K562 (cell line): ENCODE data around the gene ZNF761. TPM values are rescaled to one million over a fixed set of nuclear protein-coding genes. Genes with fewer than 3 reads are reported as not detected.
"Not testable (repeated sequence)": the region's sequence is repeated elsewhere in the genome, so short reads cannot be mapped to it uniquely, and the experiment has no call there.

ENCODE experiments used
- ATAC-seq: fragments of 200-7000 bp; cut with Tn5 transposase; 3 replicates; pipeline ENCODE4 v1.9.1; 2020; ENCODE audit warnings: moderate library complexity
- BruUV-seq: library from RNA; stranded (reverse); fragments of 400-500 nt; replicated peaks from 2 replicates; lab custom pipeline; 2021; lab: Mats Ljungman, UMichigan
- CTCF ChIA-PET: fragments of 300-600 bp; formaldehyde crosslinking; extraction: SDS; loops from one replicate; lab custom pipeline; 2021; ENCODE audit warnings: low intra/inter-chr PET ratio; lab: Yijun Ruan, JAX
- POLR2A ChIA-PET: fragments of 300-600, 350-650 bp; sonication (Branson Sonifier 250); formaldehyde crosslinking; extraction: SDS; loops from one replicate; lab custom pipeline; 2021; ENCODE audit warnings: antibody characterized with exemption, inconsistent platforms; lab: Yijun Ruan, JAX
- DNase-seq, 4 experiments: peaks; one replicate each; pipeline versions ENCODE4 v3.0.0 to v3.0.0-alpha.2; 2011 to 2018; ENCODE audit warnings: low spot score in 3 of 4, mixed read lengths in 3 of 4; ENCODE audit errors: extremely low read depth in 1 of 4
- FAIRE-seq: peaks from 2 replicates; lab custom pipeline; 2011; peaks lifted over from hg19 to GRCh38; lab: Jason Lieb, UNC
- H2AFZ ChIP-seq: 2 replicates; pipeline ENCODE4 v1.6.0; 2011; ENCODE audit warnings: low read depth, low read length, control low read depth, inconsistent platforms
- H3K27ac ChIP-seq: fragments of 200-600 bp; 3 replicates; pipeline ENCODE4 v1.8.0; 2011; ENCODE audit warnings: low read depth, mild to moderate bottlenecking, control low read depth, inconsistent platforms, low read length, moderate library complexity, mixed read lengths; ENCODE audit errors: extremely low read depth
- H3K27me3 ChIP-seq, 2 experiments: fragments of 300-600 bp in 1 of 2; 2 replicates in 1 of 2; 3 replicates in 1 of 2; pipeline versions ENCODE4 v1.6.0 to v1.8.0; 2011; ENCODE audit warnings: inconsistent platforms in 2 of 2, low read length in 2 of 2, mild to moderate bottlenecking in 1 of 2, mixed read lengths in 1 of 2, moderate library complexity in 1 of 2; ENCODE audit not compliant: control insufficient read depth in 2 of 2, insufficient read depth in 2 of 2
- H3K36me3 ChIP-seq: fragments of 300-600 bp; 3 replicates; pipeline ENCODE4 v1.8.0; 2011; ENCODE audit warnings: mild to moderate bottlenecking, low read length, inconsistent platforms; ENCODE audit not compliant: control insufficient read depth, insufficient read depth
- H3K4me1 ChIP-seq, 2 experiments: fragments of 200-600 bp in 1 of 2; replicated peaks in 1 of 2; 2 replicates in 1 of 2; 3 replicates in 1 of 2; pipeline versions ENCODE4 v1.5.1 to v1.8.0; 2011; ENCODE audit warnings: inconsistent platforms in 2 of 2, low read length in 2 of 2, mild to moderate bottlenecking in 1 of 2, mixed read lengths in 1 of 2, moderate library complexity in 1 of 2; ENCODE audit not compliant: control insufficient read depth in 2 of 2, insufficient read depth in 2 of 2
- H3K4me2 ChIP-seq: 2 replicates; pipeline ENCODE4 v1.6.1; 2011; ENCODE audit warnings: low read length, control low read depth, inconsistent platforms, mixed read lengths; ENCODE audit not compliant: insufficient read depth
- H3K4me3 ChIP-seq: fragments of 200-600 bp; sonication (generic), shearing (Covaris generic); 2 replicates; pipeline ENCODE4 v1.5.1; 2016; ENCODE audit warnings: control low read depth, inconsistent platforms
- H3K79me2 ChIP-seq: fragments of 200-600 bp; 3 replicates; pipeline ENCODE4 v1.8.0; 2011; ENCODE audit warnings: low read length, inconsistent platforms; ENCODE audit not compliant: control insufficient read depth, insufficient read depth
- H3K9ac ChIP-seq, 2 experiments: 2 replicates each; pipeline versions ENCODE4 v1.6.0 to v1.6.1; 2011; ENCODE audit warnings: low read depth in 2 of 2, low read length in 2 of 2, control low read depth in 1 of 2, inconsistent platforms in 1 of 2, mild to moderate bottlenecking in 1 of 2, mixed read lengths in 1 of 2; ENCODE audit not compliant: insufficient read depth in 1 of 2
- H3K9me1 ChIP-seq: one replicate; pipeline ENCODE4 v1.6.0; 2011; ENCODE audit warnings: inconsistent platforms, mild to moderate bottlenecking, low read length, moderate library complexity; ENCODE audit not compliant: control insufficient read depth, insufficient read depth
- H3K9me3 ChIP-seq: replicated peaks from 2 replicates; pipeline ENCODE4 v1.5.1; 2011; ENCODE audit warnings: low read depth, low read length, inconsistent platforms; ENCODE audit not compliant: control insufficient read depth, insufficient read depth
- H4K20me1 ChIP-seq: replicated peaks from 2 replicates; pipeline ENCODE4 v1.6.1; 2011; ENCODE audit warnings: low read length, inconsistent platforms, mixed read lengths; ENCODE audit not compliant: control insufficient read depth, insufficient read depth
- ARNT ChIP-seq, 2 experiments: fragments of 450-650 bp; IDR thresholded peaks; 2 replicates each; pipeline ENCODE4 v1.6.1; 2016; ENCODE audit warnings: mild to moderate bottlenecking in 1 of 2
- JUNB ChIP-seq: fragments of 450-650 bp; formaldehyde crosslinking; conservative IDR thresholded peaks from 2 replicates; pipeline ENCODE4 v1.4.0; 2020; ENCODE audit warnings: mild to moderate bottlenecking
- KDM1A ChIP-seq, 2 experiments: fragments of 450-650 bp; IDR thresholded peaks; 2 replicates each; pipeline ENCODE4 v1.6.1; 2016; ENCODE audit warnings: mild to moderate bottlenecking in 2 of 2
- NKRF ChIP-seq: fragments of 450-650 bp; IDR thresholded peaks from 2 replicates; pipeline ENCODE4 v1.6.1; 2016; ENCODE audit warnings: borderline replicate concordance
- PHTF2 ChIP-seq: fragments of 250-450 bp; sonication (Bioruptor Pico); IDR thresholded peaks from 2 replicates; pipeline ENCODE4 v1.5.0; 2021; ENCODE audit warnings: mild to moderate bottlenecking
- RFX1 ChIP-seq: fragments of 450-650 bp; IDR thresholded peaks from 2 replicates; pipeline ENCODE4 v1.6.1; 2016; ENCODE audit warnings: mild to moderate bottlenecking, moderate library complexity
- WGBS: fragments of 100-300 bp; shearing (Covaris generic); methylation state at CpG from one replicate; pipeline ENCODE4 v1.1.6; 2016; ENCODE audit warnings: low coverage, mixed read lengths; ENCODE audit not compliant: insufficient coverage; ENCODE audit errors: missing lambda C conversion rate; 5-methylcytosine and 5-hydroxymethylcytosine counted together
- in situ Hi-C: fragments of 300-500 bp; cut with MboI; formaldehyde crosslinking; loops from 4 replicates; pipeline ENCODE4 v1.15.0; 2018; ENCODE audit warnings: inconsistent platforms, mixed read lengths
- intact Hi-C: fragments of 100-400 bp; cut with micrococcal nuclease; formaldehyde crosslinking; loops from 2 replicates; pipeline ENCODE4 v1.14.2; 2022
- polyA plus RNA-seq, 8 experiments: library from polyadenylated mRNA; depleted of rRNA in 4 of 8; stranded (reverse) in 5 of 8; unstranded in 3 of 8; fragments of >200 nt; fragmentation: Nextera tagmentation in 2 of 8; fragmentation: Illumina TruSeq in 1 of 8; extraction: Ambion mirVana in 2 of 8; extraction: Trizol in 1 of 8; gene quantifications; 2 replicates each; pipeline versions ENCODE4 v1.2.1 to v1.2.3, GENCODE V29; 2011 to 2014; ENCODE audit warnings: inconsistent platforms in 1 of 8, missing spikeins in 1 of 8
- total RNA-seq, 7 experiments: library from RNA; depleted of rRNA in 6 of 7; stranded (reverse); fragments of >200 nt in 6 of 7; fragmentation: Illumina TruSeq in 2 of 7; extraction: Trizol in 2 of 7; gene quantifications; 2 replicates each; pipeline versions ENCODE4 v1.2.1 to v1.2.3, GENCODE V29; 2011 to 2021; ENCODE audit warnings: low replicate concordance in 1 of 7

ZNF761 gene
- total and polyA plus RNA-seq, 9 of the 15 experiments (the other 6 are each of a cell fraction or from before 2014, with no cell fraction given): 10.3 to 30.2 (median 17.0) TPM

GRCh38 chr19:53422551-53422950 is 9.2 kb upstream of the ZNF761 start:
- ATAC-seq (no peak), DNase-seq (no peak), FAIRE-seq (no peak)
- Histone ChIP-seq H3K27ac (no peak overlapping the region), H2AFZ (no peak overlapping the region), H3K4me2 (no peak overlapping the region), H3K36me3 (no peaks in the 10 kb centered on the region), H3K27me3 (no peaks in the 10 kb centered on the region), H3K4me3 (no peak overlapping the region), H3K9me1 (no peaks in the 10 kb centered on the region), H3K4me1 (no peaks in the 10 kb centered on the region; a peak in 1 of 5 replicates), H3K79me2 (no peaks in the 10 kb centered on the region), H3K9me3 (no peaks in the 10 kb centered on the region), H4K20me1 (no peaks in the 10 kb centered on the region), H3K9ac (no peak overlapping the region)
- POLR2A ChIA-PET: no interaction called here
- 44% methylated on average over 5 of the region's 5 CpGs for WGBS
- in situ Hi-C loops: loop anchor here (5.0 kb wide), 1 partner anchor 80 kb away; no protein-coding TSS in a partner anchor
- intact Hi-C loops: loop anchor here (5.0 kb wide), 1 partner anchor 325 kb away; no protein-coding TSS in a partner anchor
- BruUV-seq: no TSS peak
- CTCF ChIA-PET: no interaction called here
- TF ChIP-seq ARNT (IDR thresholded peaks at IDR 0.05) (no peak), PHTF2 (no peak), RFX1 (no peak), KDM1A (IDR thresholded peaks at IDR 0.05) (no peak), NKRF (no peak), JUNB (CRISPR knock-in tag) (no peak)

GRCh38 chr19:53423074-53423473 is 8.7 kb upstream of the ZNF761 start:
- H3K79me2 ChIP-seq, H3K4me1 ChIP-seq, BruUV-seq, ATAC-seq, H3K27ac ChIP-seq, H3K9me1 ChIP-seq, DNase-seq, H3K9ac ChIP-seq, H3K36me3 ChIP-seq, H3K4me3 ChIP-seq, H4K20me1 ChIP-seq, POLR2A ChIA-PET, H2AFZ ChIP-seq, H3K27me3 ChIP-seq, H3K4me2 ChIP-seq, H3K9me3 ChIP-seq, CTCF ChIA-PET: not testable (repeated sequence)
- intact Hi-C loops (loop anchor here (5.0 kb wide), 1 partner anchor 324 kb away; no protein-coding TSS in a partner anchor), in situ Hi-C loops (loop anchor here (5.0 kb wide), 1 partner anchor 79 kb away; no protein-coding TSS in a partner anchor)
- peak; percentile 68 for FAIRE-seq
- 12% methylated on average over 4 of the region's 13 CpGs for WGBS

GRCh38 chr19:53423680-53424079 is 8.1 kb upstream of the ZNF761 start:
- H3K4me2 ChIP-seq, H3K79me2 ChIP-seq, H3K36me3 ChIP-seq, H3K27me3 ChIP-seq, H3K9me3 ChIP-seq, H3K9ac ChIP-seq, H3K4me1 ChIP-seq, H2AFZ ChIP-seq, H3K27ac ChIP-seq, POLR2A ChIA-PET, DNase-seq, H4K20me1 ChIP-seq, H3K9me1 ChIP-seq, H3K4me3 ChIP-seq, BruUV-seq: not testable (repeated sequence)
- ATAC-seq (peak; percentile 76), FAIRE-seq (peak; percentile 91)
- intact Hi-C loops: loop anchor here (5.0 kb wide), 1 partner anchor 324 kb away; no protein-coding TSS in a partner anchor
- in situ Hi-C loops: loop anchor here (5.0 kb wide), 1 partner anchor 79 kb away; no protein-coding TSS in a partner anchor
- WGBS: 37% methylated on average over 6 of the region's 8 CpGs
- CTCF ChIA-PET: interaction anchor here (0.7 kb wide), 1 partner anchor 370 kb away, joined by 5 read pairs; no protein-coding TSS in a partner anchor
